ENCODE data around the gene CHAF1A.

DNA sequence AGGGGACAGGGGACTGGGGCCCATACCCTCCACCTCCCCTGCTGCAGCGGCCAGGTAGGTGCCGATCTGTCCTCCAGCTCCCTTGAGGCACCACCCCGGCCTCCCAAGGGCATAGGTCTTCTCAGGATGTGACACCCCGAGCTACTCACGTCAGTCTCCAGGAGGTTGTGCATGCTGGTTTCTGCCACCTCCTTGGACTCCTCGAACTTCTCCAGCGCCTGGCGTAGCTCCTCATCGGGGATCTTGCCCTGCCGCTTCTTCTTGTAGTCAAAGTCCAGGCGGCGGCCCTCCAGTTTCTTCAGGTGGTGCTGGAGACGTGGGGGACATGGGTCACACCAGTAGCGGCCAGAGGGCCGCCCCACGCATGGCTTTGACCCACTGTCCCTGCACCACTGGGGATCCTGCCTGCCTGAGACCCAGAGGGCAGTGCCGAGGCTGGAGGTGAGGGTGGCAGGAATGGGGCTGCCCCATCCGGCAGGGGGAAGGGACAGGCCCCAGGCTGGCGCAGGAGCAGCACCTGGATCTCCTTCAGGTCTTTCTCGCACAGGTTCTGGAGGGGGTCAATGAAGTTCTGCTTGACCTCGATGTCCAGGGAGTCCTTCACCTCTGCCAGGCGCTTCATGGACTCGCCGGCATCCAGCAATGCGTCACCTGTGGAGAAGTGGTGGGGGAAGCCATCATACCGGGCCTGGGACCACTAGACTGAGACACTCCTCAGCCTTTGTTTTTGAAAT, 38.7 kb upstream of the CHAF1A start:
- TF ChIP-seq, protein P1, sequence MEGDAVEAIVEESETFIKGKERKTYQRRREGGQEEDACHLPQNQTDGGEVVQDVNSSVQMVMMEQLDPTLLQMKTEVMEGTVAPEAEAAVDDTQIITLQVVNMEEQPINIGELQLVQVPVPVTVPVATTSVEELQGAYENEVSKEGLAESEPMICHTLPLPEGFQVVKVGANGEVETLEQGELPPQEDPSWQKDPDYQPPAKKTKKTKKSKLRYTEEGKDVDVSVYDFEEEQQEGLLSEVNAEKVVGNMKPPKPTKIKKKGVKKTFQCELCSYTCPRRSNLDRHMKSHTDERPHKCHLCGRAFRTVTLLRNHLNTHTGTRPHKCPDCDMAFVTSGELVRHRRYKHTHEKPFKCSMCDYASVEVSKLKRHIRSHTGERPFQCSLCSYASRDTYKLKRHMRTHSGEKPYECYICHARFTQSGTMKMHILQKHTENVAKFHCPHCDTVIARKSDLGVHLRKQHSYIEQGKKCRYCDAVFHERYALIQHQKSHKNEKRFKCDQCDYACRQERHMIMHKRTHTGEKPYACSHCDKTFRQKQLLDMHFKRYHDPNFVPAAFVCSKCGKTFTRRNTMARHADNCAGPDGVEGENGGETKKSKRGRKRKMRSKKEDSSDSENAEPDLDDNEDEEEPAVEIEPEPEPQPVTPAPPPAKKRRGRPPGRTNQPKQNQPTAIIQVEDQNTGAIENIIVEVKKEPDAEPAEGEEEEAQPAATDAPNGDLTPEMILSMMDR (IDR thresholded peaks at IDR 0.05) = no peak
- TF ChIP-seq EP300 (IDR thresholded peaks at IDR 0.05) = no peak

Data from gastroesophageal sphincter (tissue), 3 donors.